Measurements from ENCODE around the gene BRAT1.
A peak's percentile ranks its signal among the peaks of the same experiment; 100 is the strongest.

BRAT1 gene

GRCh38 chr7:2583798-2584580 is 28.7 kb upstream of the BRAT1 start:
- no peak for DNase-seq (ENCODE audit: low read depth in 2 of 2)

GRCh38 chr7:2582006-2582735 is 26.8 kb upstream of the BRAT1 start:
- DNase-seq (ENCODE audit: low read depth in 2 of 2), result no peak

- DNase-seq (ENCODE audit: low read depth in 2 of 2), result no peak
Observed at GRCh38 chr7:2580636-2581035, 25.3 kb upstream of the BRAT1 start.

- no peak for DNase-seq (ENCODE audit: low read depth in 2 of 2)
Observed at GRCh38 chr7:2577914-2578680, 22.8 kb upstream of the BRAT1 start.

GRCh38 chr7:2576742-2577491 is 21.6 kb upstream of the BRAT1 start:
- no peak for DNase-seq (ENCODE audit: low read depth in 2 of 2)

- no peak for DNase-seq (ENCODE audit: low read depth in 2 of 2)
Observed at GRCh38 chr7:2575733-2576340, 20.5 kb upstream of the BRAT1 start.

- DNase-seq (ENCODE audit: low read depth in 2 of 2), result no peak
Observed at GRCh38 chr7:2575046-2575732, 19.9 kb upstream of the BRAT1 start.

- no peak for DNase-seq (ENCODE audit: low read depth in 2 of 2)
Observed at GRCh38 chr7:2573761-2574160, 18.4 kb upstream of the BRAT1 start.

GRCh38 chr7:2572101-2572842 is 16.9 kb upstream of the BRAT1 start:
- no peak for DNase-seq (ENCODE audit: low read depth in 2 of 2)

- no peak for DNase-seq (ENCODE audit: low read depth in 2 of 2)
Observed at GRCh38 chr7:2571409-2571808, 16.1 kb upstream of the BRAT1 start.

- DNase-seq (ENCODE audit: low read depth in 2 of 2), result no peak
Observed at GRCh38 chr7:2570021-2570420, 14.7 kb upstream of the BRAT1 start.

- no peak for DNase-seq (ENCODE audit: low read depth in 2 of 2)
Observed at GRCh38 chr7:2569421-2569820, 14.1 kb upstream of the BRAT1 start.

- DNase-seq (ENCODE audit: low read depth in 2 of 2), result no peak
Observed at GRCh38 chr7:2568521-2569223, 13.3 kb upstream of the BRAT1 start.

GRCh38 chr7:2567679-2568278 is 12.5 kb upstream of the BRAT1 start:
- no peak for DNase-seq (ENCODE audit: low read depth in 2 of 2)

GRCh38 chr7:2566890-2567678 is 11.8 kb upstream of the BRAT1 start:
- peak in 1 of 2 donors; percentile 26 for DNase-seq (ENCODE audit: low read depth in 2 of 2)

- DNase-seq (ENCODE audit: low read depth in 2 of 2), result no peak
Observed at GRCh38 chr7:2566348-2566889, 11.1 kb upstream of the BRAT1 start.

GRCh38 chr7:2564970-2565540 is 9.7 kb upstream of the BRAT1 start:
- no peak for DNase-seq (ENCODE audit: low read depth in 2 of 2)

All from stimulated activated CD4-positive, alpha-beta T cell treated with anti-CD3 and anti-CD28 coated beads, Interleukin-4, amount 100 ng/mL, for 48 hours (primary cell).